Renal pelvis (tissue), 4 donors: ENCODE data around the gene ST3GAL3. TPM values are rescaled to one million over a fixed set of nuclear protein-coding genes. Genes with fewer than 3 reads are reported as not detected.

Source experiments
- DNase-seq: peaks from one replicate; pipeline ENCODE4 v3.0.0-alpha.2; 2013
- polyA plus RNA-seq, 3 donors: library from polyadenylated mRNA; unstranded; fragments of 120-200 nt; gene quantifications; one replicate each; pipeline ENCODE4 v1.2.1, GENCODE V29; 2013; ENCODE audit not compliant: insufficient read length in 3 of 3

Gene ST3GAL3
- polyA plus RNA-seq, 3 donors: 19.2 to 27.2 (median 23.4) TPM

DNA sequence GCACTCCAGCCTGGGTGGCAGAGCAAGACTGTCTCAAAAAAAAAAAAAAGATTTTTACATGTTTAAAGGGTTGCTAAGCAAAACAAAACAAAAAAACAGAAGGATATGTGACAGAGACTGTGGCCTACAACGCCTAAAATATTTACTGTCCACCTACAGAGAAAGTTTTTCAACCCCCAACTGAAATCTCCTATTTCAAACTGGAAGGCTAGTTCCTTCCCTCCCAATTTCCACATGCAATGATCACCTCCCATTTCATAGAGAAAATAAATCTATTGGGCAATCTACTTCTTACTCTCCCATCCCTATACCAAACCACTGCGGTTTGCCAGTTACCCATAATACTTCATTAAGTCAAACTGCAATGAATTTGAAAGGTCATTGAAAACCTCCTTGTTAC lies 74.2 kb downstream of the ST3GAL3 start:
- no peak for DNase-seq

DNA sequence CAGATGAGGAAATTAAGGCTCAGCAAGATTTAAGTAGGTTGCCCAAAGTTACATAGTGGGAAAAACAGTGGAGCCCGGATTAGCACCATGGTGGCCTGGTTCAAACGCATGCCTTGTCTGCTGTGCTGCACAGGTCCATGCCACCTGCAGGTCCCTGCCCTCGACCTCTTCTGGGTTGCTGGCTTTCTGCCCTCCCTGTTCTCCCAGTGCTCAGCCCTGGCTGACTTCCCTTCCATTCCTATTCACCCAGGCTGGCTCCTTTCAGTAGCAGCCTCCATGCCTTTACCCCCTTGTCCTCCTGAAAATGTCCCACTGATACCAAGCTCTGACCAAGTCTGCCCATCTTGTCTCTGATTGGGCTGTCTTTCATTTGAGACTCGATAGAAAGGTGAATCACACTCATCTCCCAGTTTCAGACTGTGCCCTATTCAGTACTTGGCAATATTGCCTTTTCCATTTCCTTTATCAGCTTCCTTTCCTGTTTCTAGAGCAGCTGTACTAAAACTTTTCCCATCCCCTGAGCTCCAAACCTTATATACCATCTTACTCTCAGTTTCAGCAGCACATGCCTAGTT lies 75.8 kb downstream of the ST3GAL3 start:
- no peak for DNase-seq

- no peak for DNase-seq
Measured at GRCh38 chr1:43783671-43784205, 76.4 kb downstream of the ST3GAL3 start.

- no peak for DNase-seq
Measured at GRCh38 chr1:43786201-43786958, 79.0 kb downstream of the ST3GAL3 start.

- no peak for DNase-seq
Measured at GRCh38 chr1:43786960-43787359, 79.6 kb downstream of the ST3GAL3 start.

- DNase-seq: no peak
Measured at GRCh38 chr1:43789604-43790550, 82.5 kb downstream of the ST3GAL3 start.

GRCh38 chr1:43791243-43791642 lies 83.9 kb downstream of the ST3GAL3 start:
- DNase-seq: no peak

- peak; percentile 22 for DNase-seq
Measured at GRCh38 chr1:43796111-43796581, 88.8 kb downstream of the ST3GAL3 start.

GRCh38 chr1:43797891-43798290 lies 90.6 kb downstream of the ST3GAL3 start:
- DNase-seq: no peak

GRCh38 chr1:43799656-43800635 lies 92.6 kb downstream of the ST3GAL3 start:
- no peak for DNase-seq

- DNase-seq: no peak
Measured at GRCh38 chr1:43800771-43801170, 93.4 kb downstream of the ST3GAL3 start.

GRCh38 chr1:43801203-43801602 lies 93.9 kb downstream of the ST3GAL3 start:
- no peak for DNase-seq

- no peak for DNase-seq
Measured at GRCh38 chr1:43802356-43802980, 95.1 kb downstream of the ST3GAL3 start.

- no peak for DNase-seq
Measured at GRCh38 chr1:43803105-43803504, 95.8 kb downstream of the ST3GAL3 start.

- DNase-seq: no peak
Measured at GRCh38 chr1:43803646-43804045, 96.3 kb downstream of the ST3GAL3 start.

DNA sequence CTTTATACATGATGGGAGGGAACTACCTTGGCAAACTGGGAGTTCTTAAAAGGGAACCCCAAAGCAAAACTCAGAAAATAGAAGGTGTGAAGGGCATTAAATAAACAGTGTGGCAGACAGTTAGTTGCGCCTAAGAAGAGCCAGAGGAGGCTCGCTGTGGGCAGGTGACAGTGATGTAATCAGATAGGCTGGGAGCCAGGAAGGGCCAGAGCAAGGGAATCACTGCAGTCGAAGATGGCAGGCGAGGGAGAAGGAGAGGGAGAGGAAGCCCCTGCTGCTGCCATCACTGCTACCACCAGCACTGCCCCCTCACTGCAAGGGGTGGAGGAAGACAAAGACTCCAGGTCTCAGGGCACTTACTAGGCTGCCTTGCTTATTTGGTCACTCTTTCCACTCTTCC lies 97.2 kb downstream of the ST3GAL3 start:
- no peak for DNase-seq

DNA sequence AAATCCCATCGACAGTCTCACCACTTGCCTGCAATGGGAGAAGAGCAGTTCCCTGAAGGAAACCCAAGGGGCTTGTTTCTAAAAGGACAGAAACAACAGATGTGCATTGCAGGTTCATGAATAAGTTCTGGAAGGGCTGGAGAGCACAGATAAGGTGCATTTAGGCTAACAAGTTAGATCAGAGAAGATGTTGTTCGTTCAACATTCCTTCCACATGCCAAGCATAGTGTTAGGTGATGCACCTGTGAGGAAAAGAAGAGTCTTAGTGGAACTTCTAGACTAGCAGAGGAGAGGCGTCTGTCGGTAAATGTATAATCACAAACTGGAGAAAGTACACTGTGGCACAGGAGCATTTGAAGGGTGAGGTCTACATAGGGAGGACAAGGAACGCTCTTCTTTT lies 98.0 kb downstream of the ST3GAL3 start:
- DNase-seq: no peak

DNA sequence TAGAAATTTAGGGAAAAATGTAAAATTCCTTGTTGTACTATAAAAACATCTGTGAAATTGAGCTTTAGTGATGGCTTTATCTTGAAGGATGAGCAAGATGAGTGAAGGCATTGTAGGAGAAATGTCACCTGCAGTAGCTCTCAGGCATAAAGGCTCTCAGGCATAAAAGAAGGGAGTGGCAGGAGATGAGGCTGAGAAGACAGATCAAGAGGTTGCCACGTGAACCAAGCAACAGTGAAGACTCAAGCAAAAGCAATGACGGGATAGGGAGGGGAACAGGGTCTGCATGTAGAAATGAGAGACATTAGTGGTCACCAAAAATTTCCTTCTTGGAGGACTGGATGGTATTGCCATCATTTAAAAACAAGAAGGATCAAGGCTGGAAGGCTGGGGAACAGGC lies 98.8 kb downstream of the ST3GAL3 start:
- DNase-seq: no peak

GRCh38 chr1:43809097-43809673 lies 101.8 kb downstream of the ST3GAL3 start:
- DNase-seq: no peak

DNA sequence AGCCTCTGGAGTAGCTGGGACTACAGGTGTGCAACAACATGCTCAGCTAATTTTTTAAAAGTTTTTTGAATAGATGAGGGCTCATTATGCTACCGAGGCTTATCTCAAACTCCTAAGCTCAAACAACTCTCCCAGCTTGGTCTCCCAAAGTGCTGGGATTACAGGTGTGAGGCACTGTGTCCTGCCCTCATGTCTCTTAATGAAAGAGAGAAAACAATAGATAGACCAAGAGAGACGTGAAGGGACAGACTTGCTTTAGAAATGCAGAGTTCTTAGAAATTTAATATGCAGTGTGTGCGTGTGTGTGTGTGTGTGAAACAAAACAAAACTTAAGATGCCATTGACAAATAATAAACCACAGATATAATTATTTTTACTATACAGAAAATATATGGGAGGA lies 105.2 kb downstream of the ST3GAL3 start:
- no peak for DNase-seq
